Kidney (tissue), 14 donors: ENCODE results near the gene C2orf49. TPM values are rescaled to one million over a fixed set of nuclear protein-coding genes. Genes with fewer than 3 reads are reported as not detected.

ENCODE experiments used
- DNase-seq, 5 donors: peaks; one replicate each; pipeline ENCODE4 v3.0.0-alpha.2; 2013 to 2020
- FAIRE-seq: peaks from 2 replicates; lab custom pipeline; 2012; peaks lifted over from hg19 to GRCh38; lab: Jason Lieb, UNC
- H3K27ac ChIP-seq, 2 donors: one replicate each; pipeline ENCODE4 v1.7.0; 2013; ENCODE audit warnings: low read depth in 2 of 2, low read length in 2 of 2, inconsistent platforms in 1 of 2
- H3K27me3 ChIP-seq: one replicate; pipeline ENCODE4 v1.7.1; 2013; ENCODE audit warnings: low read length, inconsistent platforms; ENCODE audit not compliant: control insufficient read depth, insufficient read depth
- H3K36me3 ChIP-seq, 3 donors: one replicate each; pipeline versions ENCODE4 v1.7.0 to v1.7.1; 2013; ENCODE audit warnings: low read length in 3 of 3, control low read depth in 1 of 3, inconsistent platforms in 1 of 3; ENCODE audit not compliant: insufficient read depth in 3 of 3, control insufficient read depth in 2 of 3
- H3K4me1 ChIP-seq, 3 donors: one replicate each; pipeline versions ENCODE4 v1.7.0 to v1.7.1; 2013; ENCODE audit warnings: low read length in 3 of 3, inconsistent platforms in 1 of 3, low read depth in 1 of 3; ENCODE audit not compliant: control insufficient read depth in 2 of 3, insufficient read depth in 2 of 3
- H3K4me3 ChIP-seq, 3 donors: one replicate each; pipeline versions ENCODE4 v1.7.0 to v1.8.1; 2013; ENCODE audit warnings: low read length in 3 of 3, control low read depth in 1 of 3, inconsistent platforms in 1 of 3
- H3K9ac ChIP-seq, 3 donors: one replicate each; pipeline versions ENCODE4 v1.7.0 to v1.7.1; 2013; ENCODE audit warnings: low read length in 3 of 3, control low read depth in 1 of 3, inconsistent platforms in 1 of 3
- H3K9me3 ChIP-seq, 3 donors: one replicate each; pipeline versions ENCODE4 v1.7.0 to v1.7.1; 2013; ENCODE audit warnings: low read length in 3 of 3, control low read depth in 1 of 3, inconsistent platforms in 1 of 3; ENCODE audit not compliant: control insufficient read depth in 2 of 3, insufficient read depth in 1 of 3
- CTCF ChIP-seq: IDR thresholded peaks from 3 replicates; pipeline ENCODE4 v1.5.1; 2012; ENCODE audit warnings: mild to moderate bottlenecking, moderate library complexity, borderline replicate concordance; ENCODE audit not compliant: insufficient read depth; ENCODE audit errors: extremely low read depth
- intact Hi-C: fragments of 100-400 bp; cut with DNase I; formaldehyde crosslinking; loops from one replicate; pipeline ENCODE4 v1.11.1; 2022
- polyA plus RNA-seq: library from polyadenylated mRNA; stranded (reverse); fragments of 350-450 nt; fragmentation: Illumina TruSeq; extraction: RNeasy Lipid Tissue Mini Kit (QIAGEN cat#74804); gene quantifications from one replicate; pipeline ENCODE4 v1.2.3, GENCODE V29; 2014; ENCODE audit warnings: low read depth, low replicate concordance; ENCODE audit not compliant: insufficient read depth
- total RNA-seq: library from RNA; stranded (reverse); fragmentation: NEBNext Ultra II Directional; extraction: Animal tissue kit (Norgen Biotek cat#: 25700); gene quantifications from one replicate; pipeline ENCODE4 v1.2.1, GENCODE V29; 2021
- donor health status: control.
- donor health status: control.
- donor health status: control.
- donor health status: control.
- donor health status: control.
- donor health status: DM: yes; HTN: yes; CAD: no.
- donor health status: Normal renal cell carcinoma (clear cell type).

Gene C2orf49
- total and polyA plus RNA-seq, 2 donors from 2014 or later, result 6.8 to 15.0 TPM

- Histone ChIP-seq H3K4me3 (no peak overlapping the region), H3K9me3 (no peaks in the 10 kb centered on the region), H3K27me3 (no peaks in the 10 kb centered on the region), H3K36me3 (peaks cover 0 to 4% (median 4%) of the 10 kb centered on the region in 3 donors), H3K9ac (no peak overlapping the region), H3K4me1 (peaks cover 0 to 8% (median 0%) of the 10 kb centered on the region in 3 donors), H3K27ac (no peak overlapping the region)
- no peak for TF ChIP-seq CTCF
- FAIRE-seq (no peak), DNase-seq (no peak)
- intact Hi-C loops, result no loop called here
Observed at GRCh38 chr2:105384861-105385260, 47.5 kb downstream of the C2orf49 start.

GRCh38 chr2:105385731-105386540 is 48.6 kb downstream of the C2orf49 start:
- no peaks in the 10 kb centered on the region for H3K27me3 ChIP-seq
- TF ChIP-seq CTCF, result no peak
- FAIRE-seq (no peak), DNase-seq (no peak)
- peaks cover 0 to 5% (median 0%) of the 10 kb centered on the region in 3 donors for H3K4me1 ChIP-seq
- H3K4me3 ChIP-seq, result no peak overlapping the region
- H3K27ac ChIP-seq, result no peak overlapping the region
- H3K9me3 ChIP-seq, result no peaks in the 10 kb centered on the region
- peaks cover 0 to 4% (median 4%) of the 10 kb centered on the region in 3 donors for H3K36me3 ChIP-seq
- no peak overlapping the region for H3K9ac ChIP-seq
- intact Hi-C loops, result no loop called here

GRCh38 chr2:105387225-105387624 is 49.9 kb downstream of the C2orf49 start:
- Histone ChIP-seq H3K9ac (no peak overlapping the region), H3K4me3 (no peak overlapping the region), H3K36me3 (peaks cover 0 to 4% (median 4%) of the 10 kb centered on the region in 3 donors), H3K9me3 (no peaks in the 10 kb centered on the region), H3K27me3 (no peaks in the 10 kb centered on the region), H3K27ac (no peak overlapping the region), H3K4me1 (peaks cover 0 to 6% (median 0%) of the 10 kb centered on the region in 3 donors)
- intact Hi-C loops, result no loop called here
- DNase-seq, result no peak
- no peak for TF ChIP-seq CTCF
- no peak for FAIRE-seq
